ENCODE results near the gene KAT7. TPM values are rescaled to one million over a fixed set of nuclear protein-coding genes. Genes with fewer than 3 reads are reported as not detected.

Gene KAT7
- total and polyA plus RNA-seq, 9 donors, result 18.4 to 76.6 (median 62.8) TPM

- intact Hi-C loops (cut with DNase I), result loop anchor here (5.0 to 10.0 kb wide), 3 partner anchors 52 to 204 kb away; no protein-coding TSS in a partner anchor
- H3K4me1 ChIP-seq (ENCODE audit: insufficient read depth), result peaks cover 4% of the 10 kb centered on the region
- no peak overlapping the region for H3K27ac ChIP-seq
- TF ChIP-seq POLR2A (IDR thresholded peaks at IDR 0.05), result no peak
- TF ChIP-seq CTCF (IDR thresholded peaks at IDR 0.05), result no peak
- no peak for TF ChIP-seq EP300 (IDR thresholded peaks at IDR 0.05)
- no peaks in the 10 kb centered on the region for H3K36me3 ChIP-seq
- H3K4me3 ChIP-seq, result no peak overlapping the region
- no peak for DNase-seq
- H3K27me3 ChIP-seq, result no peaks in the 10 kb centered on the region
- 46 to 59% (median 51%) methylated on average over 8 of the region's 8 CpGs for WGBS, 3 donors
- H3K9me3 ChIP-seq, result no peaks in the 10 kb centered on the region
Measured at GRCh38 chr17:49776551-49777300, 11.8 kb upstream of the KAT7 start.

GRCh38 chr17:49777563-49777962, 10.9 kb upstream of the KAT7 start:
- H3K9me3 ChIP-seq, result no peaks in the 10 kb centered on the region
- WGBS, 3 donors, result 66 to 73% (median 73%) methylated on average over 2 of the region's 2 CpGs
- no peaks in the 10 kb centered on the region for H3K36me3 ChIP-seq
- H3K4me3 ChIP-seq, result no peak overlapping the region
- no peaks in the 10 kb centered on the region for H3K27me3 ChIP-seq
- intact Hi-C loops (cut with DNase I), result loop anchor here (5.0 to 10.0 kb wide), 3 partner anchors 53 to 205 kb away; no protein-coding TSS in a partner anchor
- no peak for DNase-seq
- TF ChIP-seq CTCF (IDR thresholded peaks at IDR 0.05), result no peak
- no peak for TF ChIP-seq POLR2A (IDR thresholded peaks at IDR 0.05)
- TF ChIP-seq EP300 (IDR thresholded peaks at IDR 0.05), result no peak
- no peak overlapping the region for H3K27ac ChIP-seq
- peaks cover 4% of the 10 kb centered on the region for H3K4me1 ChIP-seq (ENCODE audit: insufficient read depth)

- Histone ChIP-seq H3K4me3 (no peak overlapping the region), H3K4me1 (ENCODE audit: insufficient read depth) (peaks cover 4% of the 10 kb centered on the region), H3K27me3 (no peaks in the 10 kb centered on the region), H3K9me3 (no peaks in the 10 kb centered on the region), H3K36me3 (no peaks in the 10 kb centered on the region), H3K27ac (no peak overlapping the region)
- 84 to 89% (median 88%) methylated on average over 2 of the region's 2 CpGs for WGBS, 3 donors
- intact Hi-C loops (cut with DNase I), result loop anchor here (2.0 to 10.0 kb wide), 4 partner anchors 54 to 208 kb away; no protein-coding TSS in a partner anchor
- TF ChIP-seq CTCF (IDR thresholded peaks at IDR 0.05) (no peak), POLR2A (IDR thresholded peaks at IDR 0.05) (no peak), EP300 (IDR thresholded peaks at IDR 0.05) (no peak)
- DNase-seq, result no peak
Measured at GRCh38 chr17:49779156-49779738, 9.2 kb upstream of the KAT7 start.

GRCh38 chr17:49779739-49780231, 8.7 kb upstream of the KAT7 start:
- no peaks in the 10 kb centered on the region for H3K27me3 ChIP-seq
- H3K4me1 ChIP-seq (ENCODE audit: insufficient read depth), result peaks cover 4% of the 10 kb centered on the region
- 3 to 10% (median 3%) methylated on average over 2 of the region's 2 CpGs for WGBS, 3 donors
- TF ChIP-seq POLR2A (IDR thresholded peaks at IDR 0.05), result no peak
- TF ChIP-seq CTCF (IDR thresholded peaks at IDR 0.05), result peak in 2 of 3 donors; percentile 59 to 66
- peak in 2 of 5 donors; percentile 20 to 52 for DNase-seq
- no peaks in the 10 kb centered on the region for H3K36me3 ChIP-seq
- H3K27ac ChIP-seq, result no peak overlapping the region
- intact Hi-C loops (cut with DNase I), result loop anchor here (2.0 to 10.0 kb wide), 5 partner anchors 55 to 209 kb away; partner anchors contain the start of gene SLC35B1 (in 2 of the 4)
- no peak overlapping the region for H3K4me3 ChIP-seq
- H3K9me3 ChIP-seq, result no peaks in the 10 kb centered on the region

All from ovary (tissue), 9 donors.